Caki2 (cell line): ENCODE data around the gene MBNL1. TPM values are rescaled to one million over a fixed set of nuclear protein-coding genes. Genes with fewer than 3 reads are reported as not detected.

Source experiments
- DNase-seq: peaks from one replicate; pipeline ENCODE4 v3.0.0-alpha.2; 2015; ENCODE audit warnings: low read depth
- in situ Hi-C: cut with HindIII; loops from 2 replicates; pipeline ENCODE4 v1.10.0; 2016; ENCODE audit warnings: low sequenced_read_pairs, low pct_unique_long_range_greater_than_20kb, mixed read lengths
- total RNA-seq: library from RNA; depleted of rRNA; stranded (reverse); fragments of >200 nt; shearing (Covaris generic); gene quantifications from 2 replicates; pipeline ENCODE4 v1.2.3, GENCODE V29; 2014; ENCODE audit warnings: low replicate concordance; rRNA removed

Gene MBNL1
- total RNA-seq: 68.1 and 89.0 TPM in 2 replicates

GRCh38 chr3:152268555-152269055, at the start of gene MBNL1:
Gene MBNL1 (plus strand): TSS chr3:152268929. CDS start chr3:152300194, 31,265 bp downstream.
- peak; percentile 87 for DNase-seq
- in situ Hi-C loops: no loop called here

GRCh38 chr3:152219216-152219615, 49.5 kb upstream of the MBNL1 start:
- no peak for DNase-seq
- in situ Hi-C loops: no loop called here

- in situ Hi-C loops: no loop called here
- DNase-seq: no peak
Observed at GRCh38 chr3:152219769-152220255, 48.9 kb upstream of the MBNL1 start.

GRCh38 chr3:152222327-152222726, 46.4 kb upstream of the MBNL1 start:
- in situ Hi-C loops: no loop called here
- no peak for DNase-seq

- DNase-seq: no peak
- in situ Hi-C loops: no loop called here
Observed at GRCh38 chr3:152225201-152225600, 43.5 kb upstream of the MBNL1 start.

- in situ Hi-C loops: no loop called here
- DNase-seq: no peak
Observed at GRCh38 chr3:152226176-152226575, 42.6 kb upstream of the MBNL1 start.

GRCh38 chr3:152227027-152227426, 41.7 kb upstream of the MBNL1 start:
- DNase-seq: no peak
- in situ Hi-C loops: no loop called here

GRCh38 chr3:152229692-152230091, 39.0 kb upstream of the MBNL1 start:
- in situ Hi-C loops: no loop called here
- no peak for DNase-seq

GRCh38 chr3:152230370-152230769, 38.4 kb upstream of the MBNL1 start:
- in situ Hi-C loops: no loop called here
- DNase-seq: no peak

GRCh38 chr3:152232001-152232400, 36.7 kb upstream of the MBNL1 start:
- in situ Hi-C loops: no loop called here

GRCh38 chr3:152232679-152233078, 36.0 kb upstream of the MBNL1 start:
- in situ Hi-C loops: no loop called here
- no peak for DNase-seq

More at GRCh38 chr3:152232001-152232400, 36.7 kb upstream of the MBNL1 start:
- DNase-seq: no peak

GRCh38 chr3:152234657-152235375, 33.9 kb upstream of the MBNL1 start:
- DNase-seq: no peak
- in situ Hi-C loops: no loop called here

GRCh38 chr3:152235709-152236298, 32.9 kb upstream of the MBNL1 start:
- DNase-seq: peak; percentile 73
- in situ Hi-C loops: no loop called here

GRCh38 chr3:152236716-152237115, 32.0 kb upstream of the MBNL1 start:
- in situ Hi-C loops: no loop called here
- DNase-seq: peak; percentile 38

GRCh38 chr3:152241142-152242017, 27.3 kb upstream of the MBNL1 start:
- DNase-seq: no peak
- in situ Hi-C loops: no loop called here

- in situ Hi-C loops: no loop called here
Observed at GRCh38 chr3:152243301-152243711, 25.4 kb upstream of the MBNL1 start.

GRCh38 chr3:152243721-152244516, 24.8 kb upstream of the MBNL1 start:
- DNase-seq: no peak
- in situ Hi-C loops: no loop called here

More at GRCh38 chr3:152243301-152243711, 25.4 kb upstream of the MBNL1 start:
- no peak for DNase-seq

- in situ Hi-C loops: no loop called here
- no peak for DNase-seq
Observed at GRCh38 chr3:152244517-152244888, 24.2 kb upstream of the MBNL1 start.
